SU-DHL-6 (cell line): ENCODE results near the gene CDKL1.

ENCODE experiments used
- H2AFZ ChIP-seq: fragments of 200-600 bp; sonication (generic); 2 replicates; pipeline ENCODE4 v1.6.1; 2014; ENCODE audit warnings: low read depth, mild to moderate bottlenecking, moderate library complexity, mixed read lengths, antibody characterized with exemption, low read length; ENCODE audit not compliant: severe bottlenecking
- H3F3A ChIP-seq: fragments of 200-600 bp; shearing (Covaris generic); 2 replicates; pipeline ENCODE4 v1.6.0; 2016; ENCODE audit warnings: antibody characterized with exemption, mild to moderate bottlenecking; ENCODE audit not compliant: insufficient read depth
- H3K27ac ChIP-seq: fragments of 200-600 bp; sonication (generic); 2 replicates; pipeline ENCODE4 v1.5.1; 2016; ENCODE audit warnings: low read depth, mild to moderate bottlenecking, low read length, moderate library complexity, mixed read lengths
- H3K27me3 ChIP-seq: fragments of 200-600 bp; sonication (generic), shearing (Covaris generic); 2 replicates; pipeline ENCODE4 v1.6.0; 2014; ENCODE audit warnings: mild to moderate bottlenecking, low read length
- H3K36me3 ChIP-seq: fragments of 200-600 bp; sonication (generic); 2 replicates; pipeline ENCODE4 v1.6.1; 2014; ENCODE audit warnings: mild to moderate bottlenecking, low read length, mixed read lengths
- H3K4me2 ChIP-seq: fragments of 300-600, 200-600 bp; shearing (Covaris generic), sonication (generic); 2 replicates; pipeline ENCODE4 v1.6.0; 2014; ENCODE audit warnings: low read length, low read depth, mild to moderate bottlenecking; ENCODE audit not compliant: poor library complexity, severe bottlenecking
- H3K4me3 ChIP-seq: fragments of 200-600 bp; sonication (generic); 2 replicates; pipeline ENCODE4 v1.5.1; 2014; ENCODE audit warnings: antibody characterized with exemption, low read length, mild to moderate bottlenecking, mixed read lengths; ENCODE audit not compliant: insufficient read depth, poor library complexity, severe bottlenecking
- H3K79me2 ChIP-seq: fragments of 200-600 bp; sonication (generic); 2 replicates; pipeline ENCODE4 v1.6.1; 2014; ENCODE audit warnings: mild to moderate bottlenecking, low read length, moderate library complexity; ENCODE audit not compliant: insufficient read depth
- H3K9ac ChIP-seq: fragments of 200-600 bp; sonication (generic); 2 replicates; pipeline ENCODE4 v1.7.0; 2014; ENCODE audit warnings: mild to moderate bottlenecking, low read length
- H3K9me2 ChIP-seq: fragments of 200-600 bp; sonication (generic); replicated peaks from 2 replicates; pipeline ENCODE4 v1.6.1; 2014; ENCODE audit warnings: low read length; ENCODE audit not compliant: insufficient read depth
- H3K9me3 ChIP-seq: fragments of 200-600 bp; sonication (generic); 2 replicates; pipeline ENCODE4 v1.6.1; 2014; ENCODE audit warnings: low read length, mixed read lengths; ENCODE audit not compliant: insufficient read depth
- H4K20me1 ChIP-seq: fragments of 200-600 bp; sonication (generic); 2 replicates; pipeline ENCODE4 v1.6.1; 2014; ENCODE audit warnings: low read depth, mild to moderate bottlenecking, antibody characterized with exemption, low read length, moderate library complexity, mixed read lengths
- EZH2phosphoT487 ChIP-seq: fragments of 200-600 bp; sonication (generic), shearing (Covaris generic); conservative IDR thresholded peaks from 2 replicates; pipeline ENCODE4 v1.6.1; 2018; ENCODE audit warnings: mild to moderate bottlenecking, antibody characterized with exemption, low read length, moderate library complexity, mixed read lengths
- TF ChIP-seq, protein P1 (sequence below): fragments of 200-600 bp; sonication (generic); IDR thresholded peaks from one replicate; pipeline ENCODE4 v1.5.1; 2017; ENCODE audit warnings: antibody characterized with exemption, mild to moderate bottlenecking, low read length, moderate library complexity; ENCODE audit not compliant: insufficient read depth, poor library complexity, severe bottlenecking

Gene CDKL1

DNA sequence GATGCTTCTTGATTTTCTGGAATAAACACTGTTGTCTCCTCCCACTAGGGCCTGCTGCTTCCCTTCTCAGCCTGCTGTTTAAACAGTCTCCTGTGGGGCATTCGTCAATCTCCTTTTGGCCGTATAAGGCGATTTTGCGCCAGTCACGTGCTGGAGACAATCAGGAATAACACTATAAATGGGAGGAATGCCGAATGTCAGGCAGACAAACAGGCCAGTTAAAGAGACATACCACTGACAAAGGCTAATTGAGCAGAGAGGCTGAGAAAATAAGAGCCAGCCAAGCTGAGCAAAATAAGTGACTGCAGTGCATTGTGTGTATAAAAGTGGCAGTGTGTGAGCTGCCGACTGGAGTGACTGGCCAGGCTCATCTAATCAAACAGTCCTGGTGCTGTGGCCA lies 61.3 kb downstream of the CDKL1 start:
- no peaks in the 10 kb centered on the region for H3K9me2 ChIP-seq
- H3F3A ChIP-seq: no peaks in the 10 kb centered on the region
- H3K79me2 ChIP-seq: no peaks in the 10 kb centered on the region
- TF ChIP-seq, protein P1, sequence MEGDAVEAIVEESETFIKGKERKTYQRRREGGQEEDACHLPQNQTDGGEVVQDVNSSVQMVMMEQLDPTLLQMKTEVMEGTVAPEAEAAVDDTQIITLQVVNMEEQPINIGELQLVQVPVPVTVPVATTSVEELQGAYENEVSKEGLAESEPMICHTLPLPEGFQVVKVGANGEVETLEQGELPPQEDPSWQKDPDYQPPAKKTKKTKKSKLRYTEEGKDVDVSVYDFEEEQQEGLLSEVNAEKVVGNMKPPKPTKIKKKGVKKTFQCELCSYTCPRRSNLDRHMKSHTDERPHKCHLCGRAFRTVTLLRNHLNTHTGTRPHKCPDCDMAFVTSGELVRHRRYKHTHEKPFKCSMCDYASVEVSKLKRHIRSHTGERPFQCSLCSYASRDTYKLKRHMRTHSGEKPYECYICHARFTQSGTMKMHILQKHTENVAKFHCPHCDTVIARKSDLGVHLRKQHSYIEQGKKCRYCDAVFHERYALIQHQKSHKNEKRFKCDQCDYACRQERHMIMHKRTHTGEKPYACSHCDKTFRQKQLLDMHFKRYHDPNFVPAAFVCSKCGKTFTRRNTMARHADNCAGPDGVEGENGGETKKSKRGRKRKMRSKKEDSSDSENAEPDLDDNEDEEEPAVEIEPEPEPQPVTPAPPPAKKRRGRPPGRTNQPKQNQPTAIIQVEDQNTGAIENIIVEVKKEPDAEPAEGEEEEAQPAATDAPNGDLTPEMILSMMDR: no peak
- TF ChIP-seq EZH2phosphoT487: no peak
- H2AFZ ChIP-seq: no peak overlapping the region
- no peak overlapping the region for H3K27ac ChIP-seq
- H3K9me3 ChIP-seq: no peaks in the 10 kb centered on the region
- no peaks in the 10 kb centered on the region for H4K20me1 ChIP-seq
- H3K4me2 ChIP-seq: no peak overlapping the region
- H3K36me3 ChIP-seq: no peaks in the 10 kb centered on the region
- H3K9ac ChIP-seq: no peak overlapping the region
- H3K4me3 ChIP-seq: no peak overlapping the region
- no peaks in the 10 kb centered on the region for H3K27me3 ChIP-seq

DNA sequence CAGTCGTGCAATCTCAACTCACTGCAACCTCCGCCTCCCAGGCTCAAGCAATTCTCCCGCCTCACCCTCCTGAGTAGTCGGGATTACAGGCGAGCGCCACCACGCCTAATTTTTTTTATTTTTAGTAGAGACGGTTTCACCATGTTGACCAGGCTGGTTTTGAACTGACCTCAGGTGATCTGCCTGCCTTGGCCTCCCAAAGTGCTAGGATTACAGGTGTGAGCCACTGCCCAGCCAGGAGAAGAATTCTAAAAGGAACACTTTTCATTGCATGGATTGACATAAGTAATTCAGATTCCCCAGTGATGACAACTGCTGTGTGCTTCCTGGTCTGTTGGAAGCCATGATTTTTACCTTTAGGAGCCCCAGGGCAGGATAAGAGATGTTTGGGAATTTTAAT lies 62.5 kb downstream of the CDKL1 start:
- Histone ChIP-seq H3K9me3 (no peaks in the 10 kb centered on the region), H3F3A (no peaks in the 10 kb centered on the region), H3K27me3 (no peaks in the 10 kb centered on the region), H3K27ac (no peak overlapping the region), H3K4me2 (no peak overlapping the region), H3K9me2 (no peaks in the 10 kb centered on the region), H3K36me3 (no peaks in the 10 kb centered on the region), H4K20me1 (no peaks in the 10 kb centered on the region), H2AFZ (no peak overlapping the region), H3K4me3 (no peak overlapping the region), H3K9ac (no peak overlapping the region), H3K79me2 (no peaks in the 10 kb centered on the region)
- no peak for TF ChIP-seq EZH2phosphoT487

DNA sequence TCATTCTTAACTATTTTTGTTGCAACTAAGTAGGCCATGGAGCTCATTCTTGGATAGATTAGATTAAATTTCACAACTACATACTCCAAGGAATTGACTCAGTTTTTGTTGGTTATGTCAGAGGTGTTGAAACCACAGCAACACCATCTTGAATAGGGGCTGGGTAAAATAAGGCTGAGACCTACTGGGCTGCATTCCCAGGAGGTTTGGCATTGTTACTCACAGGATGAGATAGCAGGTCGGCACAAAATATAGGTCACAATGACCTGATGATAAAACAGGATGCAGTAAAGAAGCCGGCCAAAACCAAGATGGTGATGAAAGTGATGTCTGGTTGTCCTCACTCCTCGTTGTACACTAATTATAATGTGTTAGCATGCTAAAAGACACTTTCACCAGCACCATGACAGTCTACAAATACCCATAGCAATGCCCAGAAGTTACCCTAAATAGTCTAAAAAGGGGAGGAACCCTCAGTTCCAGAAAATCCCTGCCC lies 63.6 kb downstream of the CDKL1 start:
- no peak overlapping the region for H3K4me2 ChIP-seq
- H3K36me3 ChIP-seq: 0 out of 2 replicates have a peak, but pooled peaks cover 2% of the 10 kb centered on the region
- no peaks in the 10 kb centered on the region for H3F3A ChIP-seq
- H2AFZ ChIP-seq: no peak overlapping the region
- H3K27ac ChIP-seq: no peak overlapping the region
- no peak overlapping the region for H3K4me3 ChIP-seq
- H4K20me1 ChIP-seq: no peaks in the 10 kb centered on the region
- no peaks in the 10 kb centered on the region for H3K79me2 ChIP-seq
- no peaks in the 10 kb centered on the region for H3K9me2 ChIP-seq
- no peak overlapping the region for H3K9ac ChIP-seq
- H3K27me3 ChIP-seq: no peaks in the 10 kb centered on the region
- H3K9me3 ChIP-seq: no peaks in the 10 kb centered on the region
- TF ChIP-seq EZH2phosphoT487: no peak

DNA sequence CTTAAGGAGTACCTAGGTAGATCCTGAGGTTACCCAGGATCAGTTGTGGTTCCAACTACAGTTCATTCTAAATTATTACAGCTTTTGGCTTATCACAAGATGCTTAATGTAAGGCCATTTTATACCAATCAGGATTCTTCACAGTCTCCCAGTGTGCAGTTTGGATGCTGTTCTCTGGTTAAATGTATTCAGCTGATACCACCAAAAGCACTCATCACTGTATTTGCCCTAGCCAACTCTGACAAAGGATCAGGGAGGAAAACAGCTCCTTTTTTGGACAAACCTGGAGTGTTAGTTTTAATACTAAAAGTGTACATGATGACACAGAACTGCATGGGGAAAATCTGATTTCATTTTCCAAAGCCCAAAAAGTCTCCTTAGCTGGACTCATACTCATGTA lies 65.1 kb downstream of the CDKL1 start:
- H3K27ac ChIP-seq: no peak overlapping the region
- H3K27me3 ChIP-seq: no peaks in the 10 kb centered on the region
- H3K4me2 ChIP-seq: no peak overlapping the region
- no peak overlapping the region for H3K4me3 ChIP-seq
- no peaks in the 10 kb centered on the region for H3F3A ChIP-seq
- H3K9me2 ChIP-seq: no peaks in the 10 kb centered on the region
- H3K9me3 ChIP-seq: no peaks in the 10 kb centered on the region
- TF ChIP-seq, protein P1: no peak
- no peak for TF ChIP-seq EZH2phosphoT487
- no peak overlapping the region for H3K9ac ChIP-seq
- H3K36me3 ChIP-seq: 0 out of 2 replicates have a peak, but pooled peaks cover 8% of the 10 kb centered on the region
- H4K20me1 ChIP-seq: no peaks in the 10 kb centered on the region
- no peaks in the 10 kb centered on the region for H3K79me2 ChIP-seq
- H2AFZ ChIP-seq: no peak overlapping the region
